GM06990 (cell line): ENCODE results near the gene CLIC5.

Experiments
- DNase-seq: peaks from one replicate; pipeline ENCODE4 v3.0.0-alpha.2; 2011; ENCODE audit not compliant: insufficient read length; ENCODE audit errors: extremely low read depth
- H3K27me3 ChIP-seq: replicated peaks from 2 replicates; pipeline ENCODE4 v1.6.0; 2011; ENCODE audit warnings: low read length; ENCODE audit not compliant: control insufficient read depth, insufficient read depth
- H3K36me3 ChIP-seq: 2 replicates; pipeline ENCODE4 v1.5.1; 2011; ENCODE audit warnings: low read length; ENCODE audit not compliant: control insufficient read depth, insufficient read depth
- H3K4me3 ChIP-seq: replicated peaks from 2 replicates; pipeline ENCODE4 v1.5.1; 2011; ENCODE audit warnings: low read depth, mild to moderate bottlenecking, control low read depth, low read length
- TF ChIP-seq, protein P1 (sequence below): IDR thresholded peaks from 2 replicates; pipeline ENCODE4 v1.5.1; 2011; ENCODE audit warnings: low read length, control low read depth, mild to moderate bottlenecking, inconsistent platforms; ENCODE audit not compliant: insufficient read depth, poor library complexity, severe bottlenecking

CLIC5 gene

GRCh38 chr6:45984788-45985425 lies 30.8 kb downstream of the CLIC5 start:
- H3K4me3 ChIP-seq, result no peak overlapping the region
- H3K27me3 ChIP-seq, result peaks cover 1% of the 10 kb centered on the region
- TF ChIP-seq, protein P1, sequence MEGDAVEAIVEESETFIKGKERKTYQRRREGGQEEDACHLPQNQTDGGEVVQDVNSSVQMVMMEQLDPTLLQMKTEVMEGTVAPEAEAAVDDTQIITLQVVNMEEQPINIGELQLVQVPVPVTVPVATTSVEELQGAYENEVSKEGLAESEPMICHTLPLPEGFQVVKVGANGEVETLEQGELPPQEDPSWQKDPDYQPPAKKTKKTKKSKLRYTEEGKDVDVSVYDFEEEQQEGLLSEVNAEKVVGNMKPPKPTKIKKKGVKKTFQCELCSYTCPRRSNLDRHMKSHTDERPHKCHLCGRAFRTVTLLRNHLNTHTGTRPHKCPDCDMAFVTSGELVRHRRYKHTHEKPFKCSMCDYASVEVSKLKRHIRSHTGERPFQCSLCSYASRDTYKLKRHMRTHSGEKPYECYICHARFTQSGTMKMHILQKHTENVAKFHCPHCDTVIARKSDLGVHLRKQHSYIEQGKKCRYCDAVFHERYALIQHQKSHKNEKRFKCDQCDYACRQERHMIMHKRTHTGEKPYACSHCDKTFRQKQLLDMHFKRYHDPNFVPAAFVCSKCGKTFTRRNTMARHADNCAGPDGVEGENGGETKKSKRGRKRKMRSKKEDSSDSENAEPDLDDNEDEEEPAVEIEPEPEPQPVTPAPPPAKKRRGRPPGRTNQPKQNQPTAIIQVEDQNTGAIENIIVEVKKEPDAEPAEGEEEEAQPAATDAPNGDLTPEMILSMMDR, result no peak
- no peaks in the 10 kb centered on the region for H3K36me3 ChIP-seq
- DNase-seq, result no peak

- TF ChIP-seq, protein P1, result no peak
- Histone ChIP-seq H3K4me3 (no peak overlapping the region), H3K36me3 (no peaks in the 10 kb centered on the region), H3K27me3 (peaks cover 1% of the 10 kb centered on the region)
- DNase-seq, result no peak
Observed at GRCh38 chr6:45984347-45984746, 31.3 kb downstream of the CLIC5 start.

DNA sequence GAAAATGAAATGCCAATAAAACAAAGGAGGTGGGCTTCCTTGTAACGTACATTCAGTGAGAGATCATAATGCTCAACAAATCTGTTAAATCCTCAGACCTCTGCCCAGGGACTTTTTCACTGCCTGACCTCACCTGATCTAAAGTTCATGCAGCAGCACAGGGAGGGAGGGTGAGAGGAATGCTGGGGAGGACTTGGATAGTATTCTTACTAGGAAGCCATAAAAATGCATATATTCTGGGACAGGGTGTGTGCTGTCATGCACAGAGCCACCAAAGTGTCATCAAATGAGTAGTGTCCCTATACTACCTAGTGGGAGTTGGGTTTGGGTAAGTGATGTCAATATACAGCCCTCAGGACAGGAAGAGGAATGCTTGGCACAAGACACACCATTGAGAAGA lies 32.6 kb downstream of the CLIC5 start:
- H3K27me3 ChIP-seq, result peaks cover 1% of the 10 kb centered on the region
- TF ChIP-seq, protein P1, result no peak
- DNase-seq, result no peak

DNA sequence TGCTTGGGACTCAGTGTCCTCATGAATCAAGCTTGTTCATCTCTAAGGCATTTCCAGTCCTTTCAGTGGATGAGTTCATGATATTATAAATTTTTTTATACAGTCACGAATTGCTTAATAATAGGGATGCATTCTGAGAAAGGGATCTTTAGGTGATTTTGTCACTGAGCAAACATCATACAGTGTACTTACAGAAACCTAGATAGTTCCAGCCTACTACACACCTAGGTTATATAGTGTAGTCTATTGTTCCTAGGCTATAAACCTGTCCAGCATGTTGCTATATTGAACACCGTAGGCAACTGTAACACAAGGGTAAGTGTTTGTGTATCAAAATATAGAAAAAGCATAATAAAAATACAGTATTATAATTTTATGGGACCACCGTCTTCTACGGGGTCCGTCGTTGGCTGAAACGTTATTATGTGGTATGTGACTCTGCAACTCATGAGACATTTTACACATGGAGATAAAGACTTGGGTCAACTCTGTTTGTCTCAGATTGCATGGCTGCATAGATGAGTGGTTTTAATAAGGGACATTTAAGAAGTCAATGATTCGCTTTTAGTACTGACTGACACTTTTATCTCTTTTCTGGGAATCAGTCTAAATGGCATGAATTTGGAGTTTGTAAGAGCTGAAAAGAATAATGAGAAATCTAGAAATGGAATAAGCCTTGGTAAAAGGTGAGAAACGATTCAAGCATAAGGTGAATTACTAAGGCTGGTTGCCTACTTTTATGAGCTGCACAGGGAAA lies 33.2 kb downstream of the CLIC5 start:
- DNase-seq, result no peak
- Histone ChIP-seq H3K4me3 (no peak overlapping the region), H3K27me3 (peaks cover 1% of the 10 kb centered on the region), H3K36me3 (no peaks in the 10 kb centered on the region)
- TF ChIP-seq, protein P1, result no peak

More for the DNA sequence above, 32.6 kb downstream of the CLIC5 start:
- Histone ChIP-seq H3K36me3 (no peaks in the 10 kb centered on the region), H3K4me3 (no peak overlapping the region)

GRCh38 chr6:45981046-45981445 lies 34.6 kb downstream of the CLIC5 start:
- peaks cover 1% of the 10 kb centered on the region for H3K27me3 ChIP-seq
- DNase-seq, result no peak
- TF ChIP-seq, protein P1, result no peak
- no peak overlapping the region for H3K4me3 ChIP-seq
- no peaks in the 10 kb centered on the region for H3K36me3 ChIP-seq

DNA sequence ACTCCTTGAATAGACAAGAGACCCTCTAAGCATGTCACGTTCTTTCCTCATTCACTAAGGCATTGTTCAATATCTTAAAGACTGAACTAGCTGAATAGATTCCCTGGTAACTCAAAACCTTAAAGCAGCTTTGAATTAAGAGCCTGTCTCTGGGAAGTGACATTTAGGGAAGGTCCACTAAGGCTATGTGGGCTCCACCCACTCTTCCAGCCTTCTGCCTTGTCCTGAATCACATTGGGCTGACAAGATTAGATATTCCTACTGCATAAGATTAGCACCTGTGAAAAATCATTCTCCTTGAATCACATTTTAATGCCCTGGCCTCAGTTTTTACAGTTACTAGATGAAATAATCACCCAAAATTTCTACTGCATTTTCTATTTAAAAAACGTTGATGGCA lies 36.3 kb downstream of the CLIC5 start:
- Histone ChIP-seq H3K4me3 (no peak overlapping the region), H3K36me3 (no peaks in the 10 kb centered on the region), H3K27me3 (no peaks in the 10 kb centered on the region; the same call in 1 of the 2 replicates)
- no peak for DNase-seq
- TF ChIP-seq, protein P1, result no peak
